Thoracic aorta (tissue), 2 donors: ENCODE measurements around the gene PDE8A. TPM values are rescaled to one million over a fixed set of nuclear protein-coding genes. Genes with fewer than 3 reads are reported as not detected.

Experiments used
- ATAC-seq: fragments of 150-250 bp; one replicate; pipeline ENCODE4 v1.8.0; 2017; ENCODE audit warnings: low read depth; ENCODE audit not compliant: insufficient number of reproducible peaks, low FRiP score
- DNase-seq: peaks from one replicate; pipeline ENCODE4 v3.0.0-alpha.2; 2020; ENCODE audit warnings: low spot score
- H3K27ac ChIP-seq, 2 donors: fragments of 200-600 bp; sonication (generic); 1 replicate in 1 of 2; 2 replicates in 1 of 2; pipeline ENCODE4 v1.5.1; 2016; ENCODE audit warnings: mild to moderate bottlenecking in 2 of 2, moderate library complexity in 2 of 2
- H3K27me3 ChIP-seq: fragments of 200-600 bp; sonication (generic); replicated peaks from 2 replicates; pipeline ENCODE4 v1.6.0; 2016; ENCODE audit warnings: mild to moderate bottlenecking; ENCODE audit not compliant: insufficient read depth
- H3K36me3 ChIP-seq: fragments of 200-600 bp; sonication (generic); one replicate; pipeline ENCODE4 v1.5.1; 2016
- H3K4me1 ChIP-seq, 2 donors: fragments of 200-600 bp; sonication (generic); 1 replicate in 1 of 2; 2 replicates in 1 of 2; pipeline versions ENCODE4 v1.5.1 to v1.6.0; 2016; ENCODE audit warnings: low read depth in 2 of 2, mild to moderate bottlenecking in 1 of 2; ENCODE audit not compliant: control insufficient read depth in 1 of 2
- H3K4me3 ChIP-seq: fragments of 200-600 bp; sonication (generic); 2 replicates; pipeline ENCODE4 v1.5.1; 2016; ENCODE audit warnings: mild to moderate bottlenecking
- H3K9me3 ChIP-seq: fragments of 200-600 bp; sonication (generic); 2 replicates; pipeline ENCODE4 v1.5.1; 2016
- CTCF ChIP-seq: fragments of 200-600 bp; sonication (generic); IDR thresholded peaks from one replicate; pipeline ENCODE4 v1.5.1; 2019; ENCODE audit warnings: antibody characterized with exemption
- total RNA-seq, 2 donors: library from RNA; depleted of rRNA; stranded (reverse); fragments of >200 nt; gene quantifications; one replicate each; pipeline versions ENCODE4 v1.1.0 to v1.2.3, GENCODE V29; 2016

Gene PDE8A
- 10 to 100 TPM; 35.1 to 43.7 TPM for total RNA-seq

GRCh38 chr15:84981711-84982300, at the start of gene PDE8A:
TSS of gene PDE8A (plus strand) at chr15:84981856. CDS start at chr15:84982163, 307 bp downstream.
- no peaks in the 10 kb centered on the region for H3K9me3 ChIP-seq
- DNase-seq (no peak), ATAC-seq (peak; percentile 7)
- H3K4me3 ChIP-seq: peak within 1 kb of the TSS; percentile 91
- H3K36me3 ChIP-seq: no peaks in the 10 kb centered on the region
- peak; percentile 29 for TF ChIP-seq CTCF
- H3K4me1 ChIP-seq: peaks cover 11 to 23% of the 10 kb centered on the region in 2 donors
- H3K27ac ChIP-seq: peak within 1 kb of the TSS; percentile 81 to 90
- no peaks in the 10 kb centered on the region for H3K27me3 ChIP-seq

- H3K4me3 ChIP-seq: no peak overlapping the region
- H3K36me3 ChIP-seq: no peaks in the 10 kb centered on the region
- no peaks in the 10 kb centered on the region for H3K4me1 ChIP-seq
- DNase-seq: no peak
- no peaks in the 10 kb centered on the region for H3K27me3 ChIP-seq
- no peak for TF ChIP-seq CTCF
- no peaks in the 10 kb centered on the region for H3K9me3 ChIP-seq
- ATAC-seq: no peak
- no peak overlapping the region for H3K27ac ChIP-seq
These were observed 46.5 kb upstream of the PDE8A start for GRCh38 chr15:84934942-84935729.

- Histone ChIP-seq H3K9me3 (no peaks in the 10 kb centered on the region), H3K4me3 (no peak overlapping the region), H3K36me3 (no peaks in the 10 kb centered on the region), H3K4me1 (no peaks in the 10 kb centered on the region), H3K27ac (no peak overlapping the region), H3K27me3 (no peaks in the 10 kb centered on the region)
- ATAC-seq (no peak), DNase-seq (no peak)
- TF ChIP-seq CTCF: no peak
These were observed 44.5 kb upstream of the PDE8A start for GRCh38 chr15:84937144-84937543.

GRCh38 chr15:84938726-84939125, 42.9 kb upstream of the PDE8A start:
- ATAC-seq: no peak
- TF ChIP-seq CTCF: no peak

GRCh38 chr15:84940399-84940798, 41.3 kb upstream of the PDE8A start:
- H3K4me1 ChIP-seq: no peaks in the 10 kb centered on the region
- H3K27ac ChIP-seq: no peak overlapping the region
- no peak for DNase-seq
- no peak for TF ChIP-seq CTCF
- no peaks in the 10 kb centered on the region for H3K27me3 ChIP-seq
- no peaks in the 10 kb centered on the region for H3K9me3 ChIP-seq
- H3K4me3 ChIP-seq: no peak overlapping the region
- H3K36me3 ChIP-seq: no peaks in the 10 kb centered on the region
- no peak for ATAC-seq

More at GRCh38 chr15:84938726-84939125, 42.9 kb upstream of the PDE8A start:
- no peak for DNase-seq
- Histone ChIP-seq H3K27me3 (no peaks in the 10 kb centered on the region), H3K4me1 (no peaks in the 10 kb centered on the region), H3K36me3 (no peaks in the 10 kb centered on the region), H3K27ac (no peak overlapping the region), H3K4me3 (no peak overlapping the region), H3K9me3 (no peaks in the 10 kb centered on the region)
